Adrenal gland (tissue), 12 donors: ENCODE measurements around the gene COL21A1. TPM values are rescaled to one million over a fixed set of nuclear protein-coding genes. Genes with fewer than 3 reads are reported as not detected.

Experiments
- DNase-seq, 7 donors: peaks; one replicate each; pipeline ENCODE4 v3.0.0-alpha.2; 2019 to 2020
- H3K27ac ChIP-seq, 5 donors: fragments of 200-600 bp; sonication (generic) in 4 of 5; 1 replicate in 3 of 5; 2 replicates in 2 of 5; pipeline versions ENCODE4 v1.5.1 to v1.8.0; 2016 to 2020; ENCODE audit warnings: mild to moderate bottlenecking in 1 of 5
- H3K27me3 ChIP-seq: fragments of 200-600 bp; 2 replicates; pipeline ENCODE4 v1.8.0; 2021
- H3K36me3 ChIP-seq, 2 donors: fragments of 200-600 bp; replicated peaks in 1 of 2; 1 replicate in 1 of 2; 2 replicates in 1 of 2; pipeline versions ENCODE4 v1.5.1 to v1.8.0; 2018 to 2022
- H3K4me1 ChIP-seq, 2 donors: fragments of 200-600 bp; replicated peaks in 1 of 2; 1 replicate in 1 of 2; 2 replicates in 1 of 2; pipeline versions ENCODE4 v1.5.1 to v1.8.0; 2018 to 2021
- H3K4me3 ChIP-seq, 4 donors: fragments of 200-600 bp; sonication (generic) in 3 of 4; one replicate each; pipeline ENCODE4 v1.5.1; 2016 to 2018
- H3K9me3 ChIP-seq, 3 donors: fragments of 200-600 bp; sonication (generic) in 1 of 3; replicated peaks in 1 of 3; 1 replicate in 2 of 3; 2 replicates in 1 of 3; pipeline versions ENCODE4 v1.5.1 to v1.8.0; 2016 to 2021
- CTCF ChIP-seq, 6 experiments: fragments of 450-650 bp in 4 of 6; fragments of 200-600 bp in 2 of 6; sonication (generic) in 1 of 6; IDR thresholded peaks; 1 replicate in 5 of 6; 2 replicates in 1 of 6; pipeline versions ENCODE4 v1.5.1 to v1.8.0; 2016 to 2021; ENCODE audit warnings: antibody characterized with exemption in 6 of 6, mild to moderate bottlenecking in 2 of 6, moderate library complexity in 1 of 6
- POLR2A ChIP-seq, 2 donors: fragments of 450-650 bp; IDR thresholded peaks; one replicate each; pipeline ENCODE4 v1.6.1; 2017; ENCODE audit warnings: antibody characterized with exemption in 2 of 2, mild to moderate bottlenecking in 2 of 2, moderate library complexity in 1 of 2
- WGBS, 4 donors: extraction: QIAGEN DNeasy Blood & Tissue Kit in 2 of 4; methylation state at CpG; one replicate each; pipeline versions ENCODE4 v1.1.5 to v1.1.7; 2013 to 2017; 5-methylcytosine and 5-hydroxymethylcytosine counted together
- intact Hi-C, 2 donors: fragments of 100-400 bp; cut with DNase I; formaldehyde crosslinking; loops; one replicate each; pipeline versions ENCODE4 v1.14.1 to v1.15.0; 2022 to 2023
- polyA plus RNA-seq, 3 donors: library from polyadenylated mRNA; stranded (reverse); fragments of 200-250 nt in 2 of 3; fragments of 350-450 nt in 1 of 3; fragmentation: Illumina TruSeq in 1 of 3; extraction: RNeasy Lipid Tissue Mini Kit (QIAGEN cat#74804) in 1 of 3; gene quantifications; one replicate each; pipeline ENCODE4 v1.2.3, GENCODE V29; 2013 to 2014
- total RNA-seq, 9 donors: library from RNA; depleted of rRNA in 4 of 9; stranded (reverse); fragments of >200 nt in 4 of 9; fragments of 120-200 nt in 1 of 9; fragmentation: NEBNext Ultra II Directional in 1 of 9; extraction: Animal tissue kit (Norgen Biotek cat#: 25700) in 1 of 9; gene quantifications; one replicate each; pipeline versions ENCODE4 v1.1.0 to v1.2.4, GENCODE V29; 2013 to 2023
- donor health status: healthy with polysubstance abuse.
- donor health status: Bipolar disorder and iron deficiency.
- donor health status: DM: yes; HTN: yes; CAD: no.
- donor health status: DM: no; HTN: no; CAD: no.
- donor health status: DM: no; HTN: no; CAD: no.
- donor health status: DM: yes; HTN: yes; CAD: no.

COL21A1 gene
- total and polyA plus RNA-seq, 12 donors, result 0.12 to 19.4 (median 1.2) TPM

GRCh38 chr6:56091159-56091869 lies 156.1 kb downstream of the COL21A1 start:
- no peaks in the 10 kb centered on the region for H3K27me3 ChIP-seq
- H3K4me3 ChIP-seq, result no peak overlapping the region
- H3K27ac ChIP-seq, result no peak overlapping the region
- no peak for TF ChIP-seq POLR2A (IDR thresholded peaks at IDR 0.05)
- TF ChIP-seq CTCF (IDR thresholded peaks at IDR 0.05), result no peak
- intact Hi-C loops, result no loop called here
- no peaks in the 10 kb centered on the region for H3K9me3 ChIP-seq
- DNase-seq, result no peak
- no peaks in the 10 kb centered on the region for H3K4me1 ChIP-seq
- 64 to 74% (median 69%) methylated on average over 3 of the region's 3 CpGs for WGBS, 4 donors
- no peaks in the 10 kb centered on the region for H3K36me3 ChIP-seq

GRCh38 chr6:56088641-56089040 lies 158.7 kb downstream of the COL21A1 start:
- no peak for TF ChIP-seq POLR2A (IDR thresholded peaks at IDR 0.05)
- TF ChIP-seq CTCF (IDR thresholded peaks at IDR 0.05), result no peak
- Histone ChIP-seq H3K36me3 (no peaks in the 10 kb centered on the region), H3K4me3 (no peak overlapping the region), H3K9me3 (no peaks in the 10 kb centered on the region), H3K4me1 (no peaks in the 10 kb centered on the region), H3K27me3 (no peaks in the 10 kb centered on the region), H3K27ac (no peak overlapping the region)
- WGBS, 4 donors, result 52 to 89% (median 74%) methylated on average over 4 of the region's 4 CpGs
- intact Hi-C loops, result no loop called here
- no peak for DNase-seq

GRCh38 chr6:56087421-56087820 lies 160.0 kb downstream of the COL21A1 start:
- no peaks in the 10 kb centered on the region for H3K9me3 ChIP-seq
- no peak for TF ChIP-seq POLR2A (IDR thresholded peaks at IDR 0.05)
- TF ChIP-seq CTCF (IDR thresholded peaks at IDR 0.05), result no peak
- H3K27ac ChIP-seq, result no peak overlapping the region
- intact Hi-C loops, result no loop called here
- DNase-seq, result no peak
- no peak overlapping the region for H3K4me3 ChIP-seq
- no peaks in the 10 kb centered on the region for H3K27me3 ChIP-seq
- H3K36me3 ChIP-seq, result no peaks in the 10 kb centered on the region
- H3K4me1 ChIP-seq, result no peaks in the 10 kb centered on the region

- no peak overlapping the region for H3K27ac ChIP-seq
- intact Hi-C loops, result no loop called here
Measured at GRCh38 chr6:56079751-56080540, 167.4 kb downstream of the COL21A1 start.

More at GRCh38 chr6:56079751-56080540, 167.4 kb downstream of the COL21A1 start:
- 77 to 91% (median 84%) methylated on average over 2 of the region's 2 CpGs for WGBS, 4 donors
- Histone ChIP-seq H3K36me3 (no peaks in the 10 kb centered on the region), H3K4me3 (no peak overlapping the region), H3K9me3 (peaks cover 0 to 7% (median 0%) of the 10 kb centered on the region in 3 donors), H3K27me3 (no peaks in the 10 kb centered on the region), H3K4me1 (no peaks in the 10 kb centered on the region)
- DNase-seq, result no peak
- TF ChIP-seq CTCF (IDR thresholded peaks at IDR 0.05) (no peak), POLR2A (IDR thresholded peaks at IDR 0.05) (no peak)
